HG02938 (cell line): Measurements from ENCODE around the gene HGF.
"Not testable (repeated sequence)": the region's sequence is repeated elsewhere in the genome, so short reads cannot be mapped to it uniquely, and the experiment has no call there.

Experiments used
- ATAC-seq: cut with Tn5 transposase; IDR thresholded peaks from one replicate; pipeline ENCODE4 v1.9.1; 2021; ENCODE audit warnings: mild to moderate bottlenecking, moderate library complexity; ENCODE audit not compliant: unreplicated experiment

HGF gene

GRCh38 chr7:81725003-81725811 is 44.6 kb downstream of the HGF start:
- no peak for ATAC-seq

- not testable (repeated sequence) for ATAC-seq
Observed at GRCh38 chr7:81722250-81722649, 47.6 kb downstream of the HGF start.

GRCh38 chr7:81721437-81721836 is 48.4 kb downstream of the HGF start:
- no peak for ATAC-seq

- ATAC-seq, result no peak
Observed at GRCh38 chr7:81719865-81720264, 50.0 kb downstream of the HGF start.

- no peak for ATAC-seq
Observed at GRCh38 chr7:81715984-81716588, 53.8 kb downstream of the HGF start.

- no peak for ATAC-seq
Observed at GRCh38 chr7:81714306-81714705, 55.5 kb downstream of the HGF start.

GRCh38 chr7:81710751-81711150 is 59.1 kb downstream of the HGF start:
- ATAC-seq, result no peak

GRCh38 chr7:81709836-81710235 is 60.0 kb downstream of the HGF start:
- ATAC-seq, result no peak

GRCh38 chr7:81707966-81708365 is 61.9 kb downstream of the HGF start:
- no peak for ATAC-seq

GRCh38 chr7:81707196-81707595 is 62.7 kb downstream of the HGF start:
- ATAC-seq, result no peak

- ATAC-seq, result no peak
Observed at GRCh38 chr7:81705206-81705605, 64.6 kb downstream of the HGF start.

- ATAC-seq, result no peak
Observed at GRCh38 chr7:81704595-81704994, 65.3 kb downstream of the HGF start.

GRCh38 chr7:81698965-81699364 is 70.9 kb downstream of the HGF start:
- no peak for ATAC-seq

- ATAC-seq, result no peak
Observed at GRCh38 chr7:81694711-81695110, 75.1 kb downstream of the HGF start.

- no peak for ATAC-seq
Observed at GRCh38 chr7:81693894-81694293, 76.0 kb downstream of the HGF start.

GRCh38 chr7:81693080-81693479 is 76.8 kb downstream of the HGF start:
- ATAC-seq, result no peak

- no peak for ATAC-seq
Observed at GRCh38 chr7:81692146-81692905, 77.5 kb downstream of the HGF start.

- no peak for ATAC-seq
Observed at GRCh38 chr7:81691199-81691821, 78.5 kb downstream of the HGF start.

- no peak for ATAC-seq
Observed at GRCh38 chr7:81690688-81691087, 79.2 kb downstream of the HGF start.

- no peak for ATAC-seq
Observed at GRCh38 chr7:81690251-81690650, 79.6 kb downstream of the HGF start.

GRCh38 chr7:81688622-81689411 is 81.0 kb downstream of the HGF start:
- no peak for ATAC-seq
